Caco-2 (cell line): Measurements from ENCODE around the gene TRAPPC6A. TPM values are rescaled to one million over a fixed set of nuclear protein-coding genes. Genes with fewer than 3 reads are reported as not detected.
A peak's percentile ranks its signal among the peaks of the same experiment; 100 is the strongest.

Experiments
- BruUV-seq: library from RNA; stranded (reverse); fragments of 400-500 nt; replicated peaks from 2 replicates; lab custom pipeline; 2021; lab: Mats Ljungman, UMichigan
- CTCF ChIA-PET: fragments of 300-600 bp; sonication (Branson Sonifier 250); formaldehyde crosslinking; loops from one replicate; lab custom pipeline; 2022; ENCODE audit warnings: antibody characterized with exemption; lab: Charles Lee
- POLR2A ChIA-PET: fragments of 300-600 bp; sonication (Branson Sonifier 250); formaldehyde crosslinking; loops from one replicate; lab custom pipeline; 2022; ENCODE audit warnings: antibody characterized with exemption; lab: Charles Lee
- DNase-seq, 2 experiments: peaks; one replicate each; pipeline versions ENCODE4 v3.0.0 to v3.0.0-alpha.2; 2020 to 2022
- H3K27me3 ChIP-seq: replicated peaks from 2 replicates; pipeline ENCODE4 v1.6.0; 2011; ENCODE audit warnings: low read length; ENCODE audit not compliant: control insufficient read depth, insufficient read depth
- H3K36me3 ChIP-seq: 2 replicates; pipeline ENCODE4 v1.5.1; 2011; ENCODE audit warnings: low read length; ENCODE audit not compliant: control insufficient read depth, insufficient read depth
- H3K4me1 ChIP-seq: fragments of 250-450 bp; sonication (Bioruptor Pico); 2 replicates; pipeline ENCODE4 v1.5.1; 2020; ENCODE audit warnings: mild to moderate bottlenecking
- H3K4me3 ChIP-seq: 2 replicates; pipeline ENCODE4 v1.5.1; 2011; ENCODE audit warnings: low read depth, mild to moderate bottlenecking, control low read depth, low read length
- H3K9me3 ChIP-seq: fragments of 250-450 bp; sonication (Bioruptor Pico); 2 replicates; pipeline ENCODE4 v1.5.1; 2020; ENCODE audit warnings: mild to moderate bottlenecking, moderate library complexity
- H3K27ac Mint-ChIP-seq: one replicate; pipeline ENCODE4 v1.8.0; 2022; ENCODE audit warnings: mixed read lengths; ENCODE audit not compliant: unreplicated experiment
- H3K27me3 Mint-ChIP-seq: one replicate; pipeline ENCODE4 v1.8.0; 2022; ENCODE audit warnings: mixed read lengths; ENCODE audit not compliant: insufficient read depth, unreplicated experiment
- H3K36me3 Mint-ChIP-seq: one replicate; pipeline ENCODE4 v1.8.0; 2022; ENCODE audit warnings: mild to moderate bottlenecking, mixed read lengths; ENCODE audit not compliant: insufficient read depth, unreplicated experiment
- H3K4me1 Mint-ChIP-seq: one replicate; pipeline ENCODE4 v1.8.0; 2022; ENCODE audit warnings: low read depth, mixed read lengths; ENCODE audit not compliant: unreplicated experiment
- H3K4me3 Mint-ChIP-seq: one replicate; pipeline ENCODE4 v1.8.0; 2022; ENCODE audit warnings: mild to moderate bottlenecking, moderate library complexity, mixed read lengths; ENCODE audit not compliant: unreplicated experiment
- H3K9me3 Mint-ChIP-seq: one replicate; pipeline ENCODE4 v1.8.0; 2022; ENCODE audit warnings: mixed read lengths; ENCODE audit not compliant: unreplicated experiment
- CTCF ChIP-seq, 2 experiments: fragments of 200-600 bp in 1 of 2; IDR thresholded peaks; 1 replicate in 1 of 2; 2 replicates in 1 of 2; pipeline versions ENCODE4 v1.5.1 to v1.8.0; 2011 to 2022; ENCODE audit warnings: antibody characterized with exemption in 1 of 2, control low read depth in 1 of 2, inconsistent platforms in 1 of 2, low read depth in 1 of 2, low read length in 1 of 2, mild to moderate bottlenecking in 1 of 2, moderate library complexity in 1 of 2; ENCODE audit not compliant: insufficient read depth in 1 of 2, severe bottlenecking in 1 of 2, unreplicated experiment in 1 of 2
- intact Hi-C: fragments of 100-400 bp; cut with micrococcal nuclease; formaldehyde crosslinking; loops from one replicate; pipeline ENCODE4 v1.10.0; 2022; ENCODE audit not compliant: unreplicated experiment
- total RNA-seq: library from RNA; stranded (reverse); gene quantifications from 2 replicates; pipeline ENCODE4 v1.2.3, GENCODE V29; 2022

The TRAPPC6A gene
- total RNA-seq, 1 experiment from 2014 or later = 53.2 TPM

GRCh38 chr19:45154064-45154827, 23.8 kb downstream of the TRAPPC6A start:
- peaks cover 11% of the 10 kb centered on the region for H3K4me1 Mint-ChIP-seq
- BruUV-seq = no TSS peak
- H3K9me3 Mint-ChIP-seq = no peaks in the 10 kb centered on the region
- ChIA-PET CTCF (interaction anchor here (0.6 to 2.3 kb wide), 7 partner anchors 9 to 239 kb away, joined by 3 to 17 read pairs (median 4); partner anchors contain the start of genes BLOC1S3, PPP1R37 and TRAPPC6A), POLR2A (interaction anchor here (0.9 to 2.4 kb wide), 2 partner anchors 24 to 62 kb away, joined by 4 to 16 read pairs; partner anchors contain the start of genes BLOC1S3, PPP1R37 and TRAPPC6A)
- no peaks in the 10 kb centered on the region for H3K9me3 ChIP-seq
- no peak for TF ChIP-seq CTCF (IDR thresholded peaks at IDR 0.05; ENCODE audit: insufficient read depth in 1 of 2, low read depth in 1 of 2, low read length in 1 of 2, severe bottlenecking in 1 of 2, unreplicated experiment in 1 of 2)
- peaks cover 55% of the 10 kb centered on the region for H3K36me3 Mint-ChIP-seq
- intact Hi-C loops = loop anchor here (1.0 kb wide), 1 partner anchor 24 kb away; the partner anchor contains the start of genes BLOC1S3 and TRAPPC6A
- peak overlapping the region; percentile 58 for H3K27ac Mint-ChIP-seq
- no peaks in the 10 kb centered on the region for H3K36me3 ChIP-seq
- H3K4me1 ChIP-seq = peaks cover 16% of the 10 kb centered on the region
- peak overlapping the region; percentile 74 for H3K4me3 Mint-ChIP-seq
- DNase-seq = peak; percentile 70 to 86
- H3K27me3 ChIP-seq = no peaks in the 10 kb centered on the region
- no peaks in the 10 kb centered on the region for H3K27me3 Mint-ChIP-seq
- peak overlapping the region; percentile 67 for H3K4me3 ChIP-seq

- Mint-ChIP-seq H3K27me3 (no peaks in the 10 kb centered on the region), H3K27ac (peak overlapping the region; percentile 64), H3K9me3 (no peaks in the 10 kb centered on the region), H3K36me3 (peaks cover 48% of the 10 kb centered on the region), H3K4me3 (peak overlapping the region; percentile 74), H3K4me1 (peaks cover 11% of the 10 kb centered on the region)
- H3K9me3 ChIP-seq = no peaks in the 10 kb centered on the region
- no TSS peak for BruUV-seq
- peak; percentile 79 to 85 for DNase-seq
- TF ChIP-seq CTCF (IDR thresholded peaks at IDR 0.05; ENCODE audit: insufficient read depth in 1 of 2, low read depth in 1 of 2, low read length in 1 of 2, severe bottlenecking in 1 of 2, unreplicated experiment in 1 of 2) = no peak
- peak overlapping the region; percentile 67 for H3K4me3 ChIP-seq
- peaks cover 16% of the 10 kb centered on the region for H3K4me1 ChIP-seq
- ChIA-PET POLR2A (interaction anchor here (0.5 to 2.4 kb wide), 4 partner anchors 25 to 269 kb away, joined by 3 to 16 read pairs (median 10); partner anchors contain the start of genes BLOC1S3, PPP1R37 and TRAPPC6A), CTCF (interaction anchor here (0.6 to 2.3 kb wide), 6 partner anchors 10 to 240 kb away, joined by 3 to 17 read pairs (median 4); partner anchors contain the start of genes BLOC1S3, PPP1R37 and TRAPPC6A)
- no peaks in the 10 kb centered on the region for H3K27me3 ChIP-seq
- no peaks in the 10 kb centered on the region for H3K36me3 ChIP-seq
- intact Hi-C loops = loop anchor here (1.0 kb wide), 1 partner anchor 25 kb away; the partner anchor contains the start of genes BLOC1S3 and TRAPPC6A
Measured at GRCh38 chr19:45153339-45154063, 24.5 kb downstream of the TRAPPC6A start.
